Prostate gland (tissue), 2 donors: ENCODE results near the gene PKM. TPM values are rescaled to one million over a fixed set of nuclear protein-coding genes. Genes with fewer than 3 reads are reported as not detected.

Experiments used
- DNase-seq: peaks from one replicate; pipeline ENCODE4 v3.0.0-alpha.2; 2019; ENCODE audit warnings: low spot score
- H3K27ac ChIP-seq, 2 donors: fragments of 200-600 bp; sonication (generic); 2 replicates each; pipeline ENCODE4 v1.5.1; 2017 to 2019
- H3K27me3 ChIP-seq: fragments of 200-600 bp; sonication (generic); replicated peaks from 2 replicates; pipeline ENCODE4 v1.5.1; 2019; ENCODE audit not compliant: insufficient read depth
- H3K36me3 ChIP-seq, 2 donors: fragments of 200-600 bp; sonication (generic); 1 replicate in 1 of 2; 2 replicates in 1 of 2; pipeline versions ENCODE4 v1.5.1 to v1.8.1; 2017 to 2019
- H3K4me1 ChIP-seq: fragments of 200-600 bp; sonication (generic); replicated peaks from 2 replicates; pipeline ENCODE4 v1.5.1; 2019
- H3K4me3 ChIP-seq, 2 donors: fragments of 200-600 bp; sonication (generic); 2 replicates each; pipeline ENCODE4 v1.5.1; 2017 to 2019
- H3K9me3 ChIP-seq: fragments of 200-600 bp; sonication (generic); 2 replicates; pipeline ENCODE4 v1.5.1; 2017
- CTCF ChIP-seq, 4 experiments: fragments of 200-600 bp in 2 of 4; fragments of 450-650 bp in 2 of 4; sonication (generic) in 2 of 4; IDR thresholded peaks; 1 replicate in 3 of 4; 2 replicates in 1 of 4; pipeline ENCODE4 v1.5.1; 2016 to 2019; ENCODE audit warnings: antibody characterized with exemption in 4 of 4, mild to moderate bottlenecking in 2 of 4, moderate library complexity in 2 of 4
- POLR2A ChIP-seq: fragments of 450-650 bp; IDR thresholded peaks from one replicate; pipeline ENCODE4 v1.6.1; 2016; ENCODE audit warnings: antibody characterized with exemption, mild to moderate bottlenecking
- POLR2AphosphoS5 ChIP-seq: sonication (generic); formaldehyde crosslinking; IDR thresholded peaks from one replicate; pipeline ENCODE4 v1.6.1; 2017; ENCODE audit warnings: antibody characterized with exemption
- WGBS: methylation state at CpG from one replicate; pipeline ENCODE4 v1.1.5; 2018; 5-methylcytosine and 5-hydroxymethylcytosine counted together
- intact Hi-C: fragments of 100-400 bp; cut with DNase I; formaldehyde crosslinking; loops from one replicate; pipeline ENCODE4 v1.14.2; 2022
- total RNA-seq, 2 donors: library from RNA; depleted of rRNA; stranded (reverse); fragments of >200 nt; gene quantifications; one replicate each; pipeline ENCODE4 v1.1.0, GENCODE V29; 2016

The PKM gene
- total RNA-seq, 2 donors from 2014 or later = 470 to 513 TPM

DNA sequence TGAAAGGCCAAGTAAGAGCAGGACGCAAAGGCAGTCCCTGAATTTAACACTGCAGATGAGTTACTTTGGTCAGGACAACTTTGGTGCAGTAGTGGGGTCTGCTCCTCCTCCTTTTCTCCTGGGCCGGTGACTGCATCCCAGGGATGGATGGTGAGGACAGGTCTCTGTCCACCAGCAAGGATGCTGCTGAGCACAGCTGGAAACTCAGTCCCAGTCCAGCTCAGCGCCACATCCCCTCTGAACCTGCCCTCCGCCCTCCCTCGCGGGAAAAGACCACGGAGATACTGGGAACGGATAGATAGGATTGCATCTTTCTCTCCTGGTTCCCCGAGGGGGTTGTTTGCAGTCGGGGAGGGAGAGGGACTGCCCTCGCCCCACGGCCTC is 47.2 kb downstream of the PKM start:
- DNase-seq = no peak
- no peak overlapping the region for H3K27ac ChIP-seq
- peak overlapping the region in 1 of 2 donors; percentile 24 for H3K4me3 ChIP-seq
- H3K9me3 ChIP-seq = no peaks in the 10 kb centered on the region
- TF ChIP-seq CTCF (IDR thresholded peaks at IDR 0.05) = no peak
- no peak for TF ChIP-seq POLR2A
- H3K27me3 ChIP-seq = no peaks in the 10 kb centered on the region
- no peaks in the 10 kb centered on the region for H3K36me3 ChIP-seq
- no peaks in the 10 kb centered on the region for H3K4me1 ChIP-seq
- intact Hi-C loops = no loop called here
- 43% methylated on average over 12 of the region's 12 CpGs for WGBS

DNA sequence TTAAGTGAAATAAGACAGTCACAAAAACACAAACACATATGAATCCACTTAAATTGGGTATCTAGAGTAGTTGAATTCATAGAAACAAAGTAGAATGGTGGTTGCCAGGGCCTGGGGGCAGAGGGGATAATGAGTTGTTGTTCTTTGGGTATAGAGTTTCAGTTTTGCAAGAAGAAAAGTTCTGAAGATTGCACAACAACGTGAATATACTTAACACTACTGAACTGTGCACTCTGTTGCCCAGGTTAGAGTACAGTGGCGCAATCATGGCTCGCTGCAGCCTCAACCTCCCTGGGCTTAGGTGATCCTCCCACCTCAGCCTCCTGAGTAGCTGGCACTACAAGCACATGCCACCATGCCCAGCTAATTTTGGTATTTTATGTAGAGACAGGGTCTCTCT is 48.3 kb downstream of the PKM start:
- WGBS = 72% methylated on average over 3 of the region's 3 CpGs
- no peak overlapping the region for H3K4me3 ChIP-seq
- H3K27me3 ChIP-seq = no peaks in the 10 kb centered on the region
- no peak overlapping the region for H3K27ac ChIP-seq
- H3K4me1 ChIP-seq = no peaks in the 10 kb centered on the region
- no peak for DNase-seq
- intact Hi-C loops = no loop called here
- no peaks in the 10 kb centered on the region for H3K36me3 ChIP-seq
- no peaks in the 10 kb centered on the region for H3K9me3 ChIP-seq
- TF ChIP-seq POLR2AphosphoS5 = peak; percentile 22
- no peak for TF ChIP-seq POLR2A
- no peak for TF ChIP-seq CTCF (IDR thresholded peaks at IDR 0.05)

- no peak overlapping the region for H3K4me3 ChIP-seq
- TF ChIP-seq CTCF (IDR thresholded peaks at IDR 0.05) = no peak
- no peak for TF ChIP-seq POLR2AphosphoS5
- no peak for TF ChIP-seq POLR2A
- H3K27me3 ChIP-seq = no peaks in the 10 kb centered on the region
- no peaks in the 10 kb centered on the region for H3K36me3 ChIP-seq
- intact Hi-C loops = no loop called here
- no peak for DNase-seq
- WGBS = 86% methylated on average over 3 of the region's 3 CpGs
- no peaks in the 10 kb centered on the region for H3K9me3 ChIP-seq
- no peaks in the 10 kb centered on the region for H3K4me1 ChIP-seq
- H3K27ac ChIP-seq = no peak overlapping the region
Measured at GRCh38 chr15:72182244-72182643, 48.7 kb downstream of the PKM start.

DNA sequence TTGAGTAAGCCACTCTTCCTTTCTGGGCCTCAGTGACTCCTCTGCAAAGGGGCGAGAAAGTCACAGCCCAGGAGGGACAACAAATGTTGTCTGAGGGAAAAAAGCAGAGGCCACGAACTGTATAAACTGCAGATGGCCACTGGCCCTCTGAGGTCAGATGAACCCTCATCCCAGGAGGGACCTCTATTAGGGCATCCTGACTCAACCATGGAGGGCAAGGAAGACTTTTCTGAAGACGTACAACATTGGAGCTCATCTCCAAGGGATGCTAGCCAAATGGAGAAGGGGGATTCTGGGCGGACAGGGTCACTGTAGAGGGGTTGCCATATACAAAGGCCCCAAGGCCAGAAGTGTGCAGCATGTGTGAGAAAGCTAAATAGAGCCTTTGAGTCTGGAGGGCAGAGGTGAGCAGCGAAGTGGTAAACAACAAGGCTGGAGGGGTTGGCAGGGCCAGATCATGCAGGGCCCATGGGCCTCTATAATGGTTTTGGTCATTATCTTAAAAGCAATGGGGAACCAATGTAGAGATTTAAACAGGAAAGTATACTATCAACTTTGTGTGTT is 50.1 kb downstream of the PKM start:
- no peak overlapping the region for H3K4me3 ChIP-seq
- H3K27me3 ChIP-seq = no peaks in the 10 kb centered on the region
- intact Hi-C loops = no loop called here
- WGBS = 92% methylated on average over 5 of the region's 5 CpGs
- H3K36me3 ChIP-seq = no peaks in the 10 kb centered on the region
- H3K4me1 ChIP-seq = no peaks in the 10 kb centered on the region
- TF ChIP-seq CTCF (IDR thresholded peaks at IDR 0.05) (no peak), POLR2A (no peak), POLR2AphosphoS5 (no peak)
- DNase-seq = no peak
- H3K27ac ChIP-seq = no peak overlapping the region
- H3K9me3 ChIP-seq = no peaks in the 10 kb centered on the region

GRCh38 chr15:72179950-72180581 is 50.9 kb downstream of the PKM start:
- intact Hi-C loops = no loop called here
- Histone ChIP-seq H3K4me3 (no peak overlapping the region), H3K4me1 (peaks cover 4% of the 10 kb centered on the region), H3K27ac (no peak overlapping the region), H3K36me3 (no peaks in the 10 kb centered on the region), H3K9me3 (no peaks in the 10 kb centered on the region), H3K27me3 (no peaks in the 10 kb centered on the region)
- peak; percentile 12 for TF ChIP-seq POLR2AphosphoS5
- TF ChIP-seq CTCF (IDR thresholded peaks at IDR 0.05) = no peak
- no peak for TF ChIP-seq POLR2A
- 33% methylated on average over 16 of the region's 16 CpGs for WGBS
- DNase-seq = no peak
